HEK293T (cell line): ENCODE measurements around the gene OPA1.

Experiments used
- CTBP1 ChIP-seq: fragments of 450-650 bp; IDR thresholded peaks from 2 replicates; pipeline ENCODE4 v1.6.1; 2016; ENCODE audit warnings: borderline replicate concordance
- SP1 ChIP-seq: fragments of 450-650 bp; IDR thresholded peaks from 2 replicates; pipeline ENCODE4 v1.6.1; 2017
- SUZ12 ChIP-seq: fragments of 450-650 bp; IDR thresholded peaks from 2 replicates; pipeline ENCODE4 v1.6.1; 2016; ENCODE audit warnings: mild to moderate bottlenecking

- TF ChIP-seq SP1 (no peak), SUZ12 (no peak), CTBP1 (no peak)
These were observed 152.0 kb downstream of the OPA1 start for GRCh38 chr3:193744822-193745684.
